Measurements from ENCODE around the gene B4GALT2.
A peak's percentile ranks its signal among the peaks of the same experiment; 100 is the strongest.

B4GALT2 gene

GRCh38 chr1:43957407-43958040 lies 21.5 kb upstream of the B4GALT2 start:
- H3K4me3 Mint-ChIP-seq: no peak overlapping the region
- ATAC-seq (no peak), DNase-seq (no peak)
- no peaks in the 10 kb centered on the region for H3K9me3 Mint-ChIP-seq
- H3K27me3 Mint-ChIP-seq: no peaks in the 10 kb centered on the region
- no peak overlapping the region for H3K27ac Mint-ChIP-seq
- no peaks in the 10 kb centered on the region for H3K4me1 Mint-ChIP-seq

- H3K27ac Mint-ChIP-seq: no peak overlapping the region
- no peak overlapping the region for H3K4me3 Mint-ChIP-seq
- ATAC-seq: no peak
- no peaks in the 10 kb centered on the region for H3K27me3 Mint-ChIP-seq
- H3K4me1 Mint-ChIP-seq: no peaks in the 10 kb centered on the region
- no peaks in the 10 kb centered on the region for H3K9me3 Mint-ChIP-seq
- no peak for DNase-seq
Observed at GRCh38 chr1:43958351-43959255, 20.4 kb upstream of the B4GALT2 start.

- no peaks in the 10 kb centered on the region for H3K9me3 Mint-ChIP-seq
- no peak overlapping the region for H3K27ac Mint-ChIP-seq
- H3K4me1 Mint-ChIP-seq: no peaks in the 10 kb centered on the region
- DNase-seq (no peak), ATAC-seq (no peak)
- no peak overlapping the region for H3K4me3 Mint-ChIP-seq
- no peaks in the 10 kb centered on the region for H3K27me3 Mint-ChIP-seq
Observed at GRCh38 chr1:43960798-43961197, 18.2 kb upstream of the B4GALT2 start.

- DNase-seq (no peak), ATAC-seq (no peak)
- H3K27ac Mint-ChIP-seq: no peak overlapping the region
- H3K27me3 Mint-ChIP-seq: no peaks in the 10 kb centered on the region
- H3K4me1 Mint-ChIP-seq: no peaks in the 10 kb centered on the region
- no peak overlapping the region for H3K4me3 Mint-ChIP-seq
- no peaks in the 10 kb centered on the region for H3K9me3 Mint-ChIP-seq
Observed at GRCh38 chr1:43961692-43962091, 17.3 kb upstream of the B4GALT2 start.

GRCh38 chr1:43962324-43962723 lies 16.7 kb upstream of the B4GALT2 start:
- no peak overlapping the region for H3K4me3 Mint-ChIP-seq
- DNase-seq: no peak
- no peaks in the 10 kb centered on the region for H3K9me3 Mint-ChIP-seq
- H3K27ac Mint-ChIP-seq: no peak overlapping the region
- no peak for ATAC-seq
- H3K27me3 Mint-ChIP-seq: no peaks in the 10 kb centered on the region
- H3K4me1 Mint-ChIP-seq: no peaks in the 10 kb centered on the region

- no peaks in the 10 kb centered on the region for H3K4me1 Mint-ChIP-seq
- H3K27me3 Mint-ChIP-seq: no peaks in the 10 kb centered on the region
- no peaks in the 10 kb centered on the region for H3K9me3 Mint-ChIP-seq
- no peak overlapping the region for H3K27ac Mint-ChIP-seq
- no peak overlapping the region for H3K4me3 Mint-ChIP-seq
- ATAC-seq (no peak), DNase-seq (no peak)
Observed at GRCh38 chr1:43963006-43963405, 16.0 kb upstream of the B4GALT2 start.

- DNase-seq: no peak
- Mint-ChIP-seq H3K27me3 (no peaks in the 10 kb centered on the region), H3K27ac (no peak overlapping the region), H3K4me1 (no peaks in the 10 kb centered on the region), H3K4me3 (no peak overlapping the region), H3K9me3 (no peaks in the 10 kb centered on the region)
- no peak for ATAC-seq
Observed at GRCh38 chr1:43963890-43964289, 15.1 kb upstream of the B4GALT2 start.

GRCh38 chr1:43965316-43965715 lies 13.7 kb upstream of the B4GALT2 start:
- Mint-ChIP-seq H3K27ac (no peak overlapping the region), H3K4me3 (no peak overlapping the region), H3K27me3 (no peaks in the 10 kb centered on the region), H3K9me3 (no peaks in the 10 kb centered on the region), H3K4me1 (peaks cover 12% of the 10 kb centered on the region)
- DNase-seq: no peak
- ATAC-seq: no peak

GRCh38 chr1:43968348-43968948 lies 10.6 kb upstream of the B4GALT2 start:
- DNase-seq (no peak), ATAC-seq (no peak)
- Mint-ChIP-seq H3K4me3 (no peak overlapping the region), H3K9me3 (no peaks in the 10 kb centered on the region), H3K27ac (no peak overlapping the region), H3K27me3 (no peaks in the 10 kb centered on the region), H3K4me1 (peaks cover 33% of the 10 kb centered on the region)

- peaks cover 42% of the 10 kb centered on the region for H3K4me1 Mint-ChIP-seq
- no peak for DNase-seq
- no peak for ATAC-seq
- no peaks in the 10 kb centered on the region for H3K9me3 Mint-ChIP-seq
- H3K4me3 Mint-ChIP-seq: peak overlapping the region; percentile 89 to 98
- H3K27ac Mint-ChIP-seq: no peak overlapping the region
- H3K27me3 Mint-ChIP-seq: no peaks in the 10 kb centered on the region
Observed at GRCh38 chr1:43969416-43969745, 9.6 kb upstream of the B4GALT2 start.

- peak; percentile 83 to 92 for DNase-seq
- H3K9me3 Mint-ChIP-seq: no peaks in the 10 kb centered on the region
- H3K4me1 Mint-ChIP-seq: peaks cover 43% of the 10 kb centered on the region
- H3K27me3 Mint-ChIP-seq: no peaks in the 10 kb centered on the region
- H3K4me3 Mint-ChIP-seq: peak within 1 kb of the TSS; percentile 89 to 98
- peak within 1 kb of the TSS; percentile 90 to 93 for H3K27ac Mint-ChIP-seq
- ATAC-seq: peak; percentile 94
Observed at GRCh38 chr1:43969746-43970466, 9.1 kb upstream of the B4GALT2 start, which contains the start of gene DPH2. TSS of gene DPH2 (plus strand) at chr1:43970010. CDS start at chr1:43970176, 166 bp downstream.

GRCh38 chr1:43970502-43970901 lies 8.5 kb upstream of the B4GALT2 start:
- Mint-ChIP-seq H3K4me1 (peaks cover 43% of the 10 kb centered on the region), H3K27me3 (no peaks in the 10 kb centered on the region), H3K9me3 (no peaks in the 10 kb centered on the region), H3K27ac (peak overlapping the region; percentile 86 to 93), H3K4me3 (peak overlapping the region; percentile 89 to 98)
- ATAC-seq: no peak
- no peak for DNase-seq

GRCh38 chr1:43970911-43971310 lies 8.1 kb upstream of the B4GALT2 start:
- Mint-ChIP-seq H3K9me3 (no peaks in the 10 kb centered on the region), H3K4me3 (peak overlapping the region; percentile 89 to 98), H3K27ac (peak overlapping the region; percentile 40 to 90), H3K27me3 (no peaks in the 10 kb centered on the region), H3K4me1 (peaks cover 47% of the 10 kb centered on the region)
- DNase-seq (no peak), ATAC-seq (no peak)

GRCh38 chr1:43971336-43971980 lies 7.6 kb upstream of the B4GALT2 start:
- H3K27ac Mint-ChIP-seq: no peak overlapping the region
- no peak for ATAC-seq
- H3K4me1 Mint-ChIP-seq: peaks cover 52% of the 10 kb centered on the region
- no peaks in the 10 kb centered on the region for H3K9me3 Mint-ChIP-seq
- H3K27me3 Mint-ChIP-seq: no peaks in the 10 kb centered on the region
- H3K4me3 Mint-ChIP-seq: peak overlapping the region; percentile 89 to 98
- DNase-seq: no peak

GRCh38 chr1:43973981-43974442 lies 5.0 kb upstream of the B4GALT2 start:
- Mint-ChIP-seq H3K27ac (peak overlapping the region; percentile 95 to 96), H3K9me3 (no peaks in the 10 kb centered on the region), H3K4me3 (peak overlapping the region; percentile 94 to 95), H3K27me3 (no peaks in the 10 kb centered on the region), H3K4me1 (peaks cover 77% of the 10 kb centered on the region)
- no peak for ATAC-seq
- no peak for DNase-seq
